ENCODE measurements around the gene ITM2C. TPM values are rescaled to one million over a fixed set of nuclear protein-coding genes. Genes with fewer than 3 reads are reported as not detected.

The ITM2C gene
- polyA plus RNA-seq, 6 donors from 2014 or later: 48.3 to 120 (median 100) TPM

GRCh38 chr2:230904856-230905447 lies 40.2 kb downstream of the ITM2C start:
- Mint-ChIP-seq H3K27me3 (peaks cover 3 to 10% (median 8%) of the 10 kb centered on the region in 3 donors), H3K4me1 (peaks cover 17 to 33% (median 30%) of the 10 kb centered on the region in 3 donors), H3K27ac (no peak overlapping the region), H3K9me3 (no peaks in the 10 kb centered on the region), H3K36me3 (no peaks in the 10 kb centered on the region), H3K4me3 (no peak overlapping the region)
- DNase-seq (no peak), ATAC-seq (ENCODE audit: low read depth in 2 of 2) (no peak)

DNA sequence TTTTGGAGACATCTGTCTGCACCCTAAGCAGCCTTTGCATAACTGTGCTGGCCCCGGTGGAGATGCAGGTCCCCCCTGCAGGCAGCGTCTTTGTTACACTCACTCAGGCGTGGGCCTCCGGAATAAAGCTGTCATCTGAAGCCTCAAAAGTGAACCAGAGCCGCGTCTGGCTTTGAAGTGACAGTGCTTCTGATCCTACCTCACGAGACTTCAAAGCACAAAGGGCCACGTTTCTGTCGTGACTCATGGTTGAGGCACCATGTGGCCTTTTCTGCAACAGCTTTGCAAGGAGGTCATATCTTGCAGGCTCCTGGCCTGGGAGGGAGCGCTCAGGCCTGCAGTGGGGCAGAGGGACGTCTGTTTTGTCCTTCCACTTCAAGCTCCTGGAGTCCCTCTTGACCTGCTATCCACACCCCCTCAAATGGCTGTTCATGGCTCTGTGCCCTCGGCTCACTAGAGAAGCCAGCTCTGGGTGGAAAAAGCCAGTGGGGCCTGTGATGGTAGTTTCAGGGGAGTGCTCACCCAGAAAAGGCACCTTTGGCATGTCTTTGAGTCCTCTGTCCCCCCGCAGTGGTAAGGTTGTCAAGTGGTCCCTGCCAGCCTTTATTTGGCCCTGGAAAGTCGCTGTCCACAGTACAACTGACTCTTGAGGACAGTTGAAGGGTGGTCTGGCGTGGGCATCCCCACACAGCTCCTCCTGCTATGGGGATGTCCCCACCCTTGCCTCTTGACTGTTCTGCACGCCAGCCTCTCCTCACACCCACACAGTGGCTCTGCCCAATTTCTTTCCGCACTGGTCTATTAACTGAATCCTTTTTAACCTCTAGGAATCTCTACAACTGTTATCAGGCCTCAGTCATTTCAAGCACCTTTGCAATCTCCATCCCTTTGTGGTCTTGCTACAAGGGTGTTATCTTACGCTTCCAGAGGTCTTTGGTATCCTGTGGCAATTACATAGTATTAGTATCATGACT lies 41.0 kb downstream of the ITM2C start:
- peak overlapping the region in 1 of 8 donors; percentile 25 for H3K4me3 Mint-ChIP-seq
- peak overlapping the region in 1 of 6 donors; percentile 45 for H3K27ac Mint-ChIP-seq
- H3K4me1 Mint-ChIP-seq: peaks cover 17 to 33% (median 30%) of the 10 kb centered on the region in 3 donors
- no peaks in the 10 kb centered on the region for H3K36me3 Mint-ChIP-seq
- H3K9me3 Mint-ChIP-seq: no peaks in the 10 kb centered on the region
- peaks cover 3 to 10% (median 8%) of the 10 kb centered on the region in 3 donors for H3K27me3 Mint-ChIP-seq
- ATAC-seq (ENCODE audit: low read depth in 2 of 2): no peak
- DNase-seq: no peak

- no peak for ATAC-seq (ENCODE audit: low read depth in 2 of 2)
- DNase-seq: no peak
- H3K27me3 Mint-ChIP-seq: peaks cover 3 to 10% (median 8%) of the 10 kb centered on the region in 3 donors
- H3K4me1 Mint-ChIP-seq: peaks cover 13 to 33% (median 30%) of the 10 kb centered on the region in 3 donors
- no peaks in the 10 kb centered on the region for H3K36me3 Mint-ChIP-seq
- no peak overlapping the region for H3K4me3 Mint-ChIP-seq
- H3K9me3 Mint-ChIP-seq: no peaks in the 10 kb centered on the region
- H3K27ac Mint-ChIP-seq: peak overlapping the region in 1 of 6 donors; percentile 45
These were observed 41.9 kb downstream of the ITM2C start for GRCh38 chr2:230906471-230907230.

DNA sequence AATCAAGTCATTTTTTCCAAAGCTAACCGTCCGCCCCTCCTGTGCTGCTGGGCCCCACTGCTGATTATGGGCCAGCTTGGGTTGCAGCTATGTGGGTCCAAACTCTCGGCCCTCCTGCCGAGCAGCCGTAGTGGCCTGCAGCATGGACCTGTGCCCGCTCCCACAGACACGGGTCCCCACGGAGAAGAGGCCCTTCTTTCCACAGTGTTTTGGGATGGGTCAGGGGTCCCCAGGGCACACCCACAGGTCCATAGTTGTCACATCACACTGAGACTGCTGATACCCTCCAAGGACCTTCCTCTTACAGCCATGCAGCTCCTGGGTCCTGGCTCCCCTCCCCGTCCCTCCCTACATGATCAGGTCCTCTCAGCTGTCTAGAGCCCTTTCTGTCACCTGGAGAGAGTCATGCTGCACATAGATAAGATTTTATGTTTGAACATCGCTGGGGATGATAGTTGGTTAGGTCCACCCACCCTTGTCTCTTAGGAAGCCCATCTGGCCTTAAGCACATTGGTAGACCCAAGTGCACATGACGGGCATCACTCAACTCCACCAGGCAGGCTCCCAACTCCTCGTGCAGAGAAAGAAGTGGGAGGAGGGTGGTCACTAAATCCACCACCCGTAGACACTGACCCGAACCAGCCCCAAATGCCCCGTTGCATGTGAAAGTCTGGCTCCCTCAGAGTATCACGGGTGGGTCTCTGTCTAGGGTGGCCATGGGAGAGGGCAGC lies 42.8 kb downstream of the ITM2C start:
- Mint-ChIP-seq H3K4me3 (no peak overlapping the region), H3K36me3 (no peaks in the 10 kb centered on the region), H3K9me3 (no peaks in the 10 kb centered on the region), H3K27ac (no peak overlapping the region), H3K4me1 (peaks cover 8 to 24% (median 22%) of the 10 kb centered on the region in 3 donors), H3K27me3 (peaks cover 3 to 10% (median 8%) of the 10 kb centered on the region in 3 donors)
- DNase-seq (no peak), ATAC-seq (ENCODE audit: low read depth in 2 of 2) (no peak)

DNA sequence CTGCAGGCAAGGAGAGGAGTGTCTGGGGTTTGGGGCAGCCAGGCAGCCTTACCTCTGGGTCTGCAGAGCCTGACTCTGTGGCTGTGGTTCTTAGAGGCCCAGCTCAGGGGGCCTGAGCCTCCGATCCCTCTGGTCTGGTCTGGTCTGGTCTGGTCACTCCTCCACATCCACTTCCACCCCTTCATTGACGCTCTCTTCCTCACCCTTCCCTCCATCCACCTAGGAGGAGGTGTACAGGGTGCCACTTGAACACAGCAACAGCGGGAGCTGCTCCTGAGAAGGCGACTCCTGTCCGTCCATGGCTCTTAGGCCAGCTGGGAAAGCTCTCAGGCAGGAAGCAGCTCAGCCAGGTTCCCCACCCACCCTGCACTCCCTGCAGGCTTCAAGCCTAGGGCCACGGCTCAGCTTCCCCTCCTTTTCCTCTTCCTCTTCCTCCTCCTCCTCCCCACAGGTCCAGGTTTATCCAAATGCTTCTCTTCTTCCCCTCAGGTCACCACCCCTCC lies 43.4 kb downstream of the ITM2C start:
- no peaks in the 10 kb centered on the region for H3K36me3 Mint-ChIP-seq
- DNase-seq (no peak), ATAC-seq (ENCODE audit: low read depth in 2 of 2) (no peak)
- H3K27me3 Mint-ChIP-seq: peaks cover 3 to 10% (median 8%) of the 10 kb centered on the region in 3 donors
- no peak overlapping the region for H3K4me3 Mint-ChIP-seq
- peak overlapping the region in 1 of 6 donors; percentile 74 for H3K27ac Mint-ChIP-seq
- H3K9me3 Mint-ChIP-seq: no peaks in the 10 kb centered on the region
- peaks cover 8 to 18% (median 17%) of the 10 kb centered on the region in 3 donors for H3K4me1 Mint-ChIP-seq

- peaks cover 12 to 17% (median 16%) of the 10 kb centered on the region in 3 donors for H3K4me1 Mint-ChIP-seq
- no peaks in the 10 kb centered on the region for H3K9me3 Mint-ChIP-seq
- H3K36me3 Mint-ChIP-seq: no peaks in the 10 kb centered on the region
- H3K4me3 Mint-ChIP-seq: no peak overlapping the region
- no peak for ATAC-seq (ENCODE audit: low read depth in 2 of 2)
- H3K27me3 Mint-ChIP-seq: peaks cover 3 to 10% (median 8%) of the 10 kb centered on the region in 3 donors
- H3K27ac Mint-ChIP-seq: no peak overlapping the region
- DNase-seq: no peak
These were observed 44.0 kb downstream of the ITM2C start for GRCh38 chr2:230908595-230909191.

- Mint-ChIP-seq H3K36me3 (no peaks in the 10 kb centered on the region), H3K27ac (peak overlapping the region in 2 of 6 donors; percentile 16 to 21), H3K4me3 (no peak overlapping the region), H3K27me3 (peaks cover 3 to 16% (median 8%) of the 10 kb centered on the region in 3 donors), H3K9me3 (no peaks in the 10 kb centered on the region), H3K4me1 (peaks cover 12 to 17% (median 17%) of the 10 kb centered on the region in 3 donors)
- DNase-seq: no peak
- ATAC-seq (ENCODE audit: low read depth in 2 of 2): no peak
These were observed 45.3 kb downstream of the ITM2C start for GRCh38 chr2:230909841-230910545.

DNA sequence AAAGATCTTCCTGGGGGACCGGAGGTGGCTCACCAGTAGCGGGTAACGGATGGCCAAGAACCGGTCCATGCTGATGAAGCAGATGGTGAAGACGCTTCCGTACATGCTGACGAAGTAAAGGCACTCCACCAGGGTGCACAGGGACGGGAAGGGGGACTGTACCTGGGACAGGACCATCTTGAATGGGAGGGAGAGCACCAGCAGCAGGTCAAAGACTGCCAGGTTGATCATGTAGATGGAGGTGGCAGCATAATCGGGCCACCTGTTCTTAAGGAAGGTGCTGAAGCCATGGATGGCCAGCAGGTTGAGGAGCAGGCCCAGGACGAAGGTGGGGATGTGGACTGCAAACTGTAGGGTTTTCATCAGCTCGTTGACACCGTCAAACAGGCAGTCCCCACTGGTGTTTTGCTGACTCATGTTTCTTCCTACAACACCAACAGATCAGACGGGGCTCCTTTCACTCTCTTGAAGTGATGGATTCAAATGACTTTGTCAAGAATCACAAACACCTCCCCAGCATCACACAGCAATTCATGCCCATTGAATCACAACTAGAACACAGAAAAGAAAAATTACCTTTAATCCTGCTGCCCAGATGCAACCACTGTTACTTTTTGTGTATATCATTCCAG lies 45.9 kb downstream of the ITM2C start:
- DNase-seq (no peak), ATAC-seq (ENCODE audit: low read depth in 2 of 2) (no peak)
- Mint-ChIP-seq H3K4me3 (no peak overlapping the region), H3K36me3 (no peaks in the 10 kb centered on the region), H3K27me3 (peaks cover 3 to 17% (median 8%) of the 10 kb centered on the region in 3 donors), H3K27ac (no peak overlapping the region), H3K9me3 (no peaks in the 10 kb centered on the region), H3K4me1 (peaks cover 12 to 17% (median 17%) of the 10 kb centered on the region in 3 donors)

- Mint-ChIP-seq H3K27me3 (peaks cover 3 to 17% (median 8%) of the 10 kb centered on the region in 3 donors), H3K27ac (no peak overlapping the region), H3K9me3 (no peaks in the 10 kb centered on the region), H3K4me1 (peaks cover 12 to 17% (median 17%) of the 10 kb centered on the region in 3 donors), H3K36me3 (no peaks in the 10 kb centered on the region), H3K4me3 (no peak overlapping the region)
- DNase-seq (no peak), ATAC-seq (ENCODE audit: low read depth in 2 of 2) (no peak)
These were observed 47.3 kb downstream of the ITM2C start for GRCh38 chr2:230912046-230912445.

GRCh38 chr2:230912724-230913123 lies 48.0 kb downstream of the ITM2C start:
- peaks cover 12 to 17% (median 17%) of the 10 kb centered on the region in 3 donors for H3K4me1 Mint-ChIP-seq
- H3K36me3 Mint-ChIP-seq: no peaks in the 10 kb centered on the region
- no peak overlapping the region for H3K4me3 Mint-ChIP-seq
- H3K9me3 Mint-ChIP-seq: no peaks in the 10 kb centered on the region
- H3K27me3 Mint-ChIP-seq: peaks cover 3 to 17% (median 8%) of the 10 kb centered on the region in 3 donors
- DNase-seq (no peak), ATAC-seq (ENCODE audit: low read depth in 2 of 2) (no peak)
- no peak overlapping the region for H3K27ac Mint-ChIP-seq

- Mint-ChIP-seq H3K27ac (peak overlapping the region in 1 of 6 donors; percentile 32), H3K4me3 (no peak overlapping the region), H3K27me3 (peaks cover 0 to 17% (median 3%) of the 10 kb centered on the region in 3 donors), H3K9me3 (no peaks in the 10 kb centered on the region), H3K36me3 (no peaks in the 10 kb centered on the region), H3K4me1 (peaks cover 9 to 12% (median 11%) of the 10 kb centered on the region in 3 donors)
- ATAC-seq (ENCODE audit: low read depth in 2 of 2) (peak; percentile 95 to 96), DNase-seq (peak; percentile 58)
These were observed 48.8 kb downstream of the ITM2C start for GRCh38 chr2:230913406-230914143.

Measured in naive B cell (primary cell).